Fibroblast of the aortic adventitia (primary cell): Measurements from ENCODE around the gene SCARB2. TPM values are rescaled to one million over a fixed set of nuclear protein-coding genes. Genes with fewer than 3 reads are reported as not detected.

Source experiments
- DNase-seq: peaks from one replicate; pipeline ENCODE4 v3.0.0-alpha.2; 2010; ENCODE audit warnings: low read depth
- H3K4me3 ChIP-seq: 2 replicates; pipeline ENCODE4 v1.5.1; 2011; ENCODE audit warnings: low read depth, mild to moderate bottlenecking, control low read depth, low read length, moderate library complexity
- total RNA-seq: library from RNA; depleted of rRNA; stranded (reverse); fragments of >200 nt; gene quantifications from 2 replicates; pipeline ENCODE4 v1.2.3, GENCODE V29; 2012; ENCODE audit warnings: low replicate concordance
- TF ChIP-seq, protein P1 (sequence below): IDR thresholded peaks from 2 replicates; pipeline ENCODE4 v1.5.1; 2011; ENCODE audit warnings: mild to moderate bottlenecking, low read length, control low read depth, inconsistent platforms; ENCODE audit not compliant: insufficient read depth

Gene SCARB2
- total RNA-seq, 1 donor = 184 TPM

DNA sequence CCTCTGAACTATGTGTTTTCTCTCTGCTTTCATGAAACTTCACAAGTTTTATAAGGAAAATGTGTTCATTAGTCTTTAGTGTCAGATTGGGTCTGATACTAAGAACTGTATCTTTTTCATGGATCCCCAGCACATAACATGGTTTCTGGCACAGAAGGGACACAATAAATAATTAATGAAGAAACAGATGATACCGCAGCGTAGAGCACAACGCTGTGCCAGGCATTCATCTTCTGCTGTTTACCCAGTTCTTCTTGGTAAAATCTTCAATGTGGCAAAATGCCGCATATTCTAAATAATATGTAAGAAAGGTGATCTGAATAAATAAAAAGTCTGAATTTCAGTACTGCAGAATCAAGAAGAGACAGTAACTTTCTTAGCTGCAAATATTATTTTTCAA, 12.3 kb downstream of the SCARB2 start:
- TF ChIP-seq, protein P1, sequence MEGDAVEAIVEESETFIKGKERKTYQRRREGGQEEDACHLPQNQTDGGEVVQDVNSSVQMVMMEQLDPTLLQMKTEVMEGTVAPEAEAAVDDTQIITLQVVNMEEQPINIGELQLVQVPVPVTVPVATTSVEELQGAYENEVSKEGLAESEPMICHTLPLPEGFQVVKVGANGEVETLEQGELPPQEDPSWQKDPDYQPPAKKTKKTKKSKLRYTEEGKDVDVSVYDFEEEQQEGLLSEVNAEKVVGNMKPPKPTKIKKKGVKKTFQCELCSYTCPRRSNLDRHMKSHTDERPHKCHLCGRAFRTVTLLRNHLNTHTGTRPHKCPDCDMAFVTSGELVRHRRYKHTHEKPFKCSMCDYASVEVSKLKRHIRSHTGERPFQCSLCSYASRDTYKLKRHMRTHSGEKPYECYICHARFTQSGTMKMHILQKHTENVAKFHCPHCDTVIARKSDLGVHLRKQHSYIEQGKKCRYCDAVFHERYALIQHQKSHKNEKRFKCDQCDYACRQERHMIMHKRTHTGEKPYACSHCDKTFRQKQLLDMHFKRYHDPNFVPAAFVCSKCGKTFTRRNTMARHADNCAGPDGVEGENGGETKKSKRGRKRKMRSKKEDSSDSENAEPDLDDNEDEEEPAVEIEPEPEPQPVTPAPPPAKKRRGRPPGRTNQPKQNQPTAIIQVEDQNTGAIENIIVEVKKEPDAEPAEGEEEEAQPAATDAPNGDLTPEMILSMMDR = no peak

DNA sequence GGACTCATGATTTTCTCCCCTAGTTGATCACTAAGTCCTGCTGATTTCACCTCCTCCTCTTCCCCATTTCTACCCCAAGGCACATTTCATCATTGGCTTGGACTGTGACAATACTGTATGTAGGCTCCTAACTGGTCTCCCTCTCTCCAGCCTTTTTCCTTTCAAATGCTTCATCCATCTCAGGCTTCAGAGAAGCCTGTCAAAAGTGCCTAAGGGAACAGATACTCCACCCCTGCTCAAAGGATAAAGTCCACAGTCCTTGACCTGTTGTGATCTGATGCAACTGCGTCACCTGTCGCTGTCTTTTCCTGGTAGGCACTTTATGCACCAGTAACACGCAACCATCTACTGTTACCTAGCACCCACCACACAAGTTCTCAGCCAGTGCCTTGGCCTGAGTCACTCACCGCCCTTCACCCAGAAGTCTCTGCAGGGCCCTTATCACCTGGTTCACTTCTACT, 12.8 kb downstream of the SCARB2 start:
- H3K4me3 ChIP-seq = no peak overlapping the region
- DNase-seq = no peak
- TF ChIP-seq, protein P1 = no peak

More for the DNA sequence above, 12.3 kb downstream of the SCARB2 start:
- no peak overlapping the region for H3K4me3 ChIP-seq
- DNase-seq = no peak

DNA sequence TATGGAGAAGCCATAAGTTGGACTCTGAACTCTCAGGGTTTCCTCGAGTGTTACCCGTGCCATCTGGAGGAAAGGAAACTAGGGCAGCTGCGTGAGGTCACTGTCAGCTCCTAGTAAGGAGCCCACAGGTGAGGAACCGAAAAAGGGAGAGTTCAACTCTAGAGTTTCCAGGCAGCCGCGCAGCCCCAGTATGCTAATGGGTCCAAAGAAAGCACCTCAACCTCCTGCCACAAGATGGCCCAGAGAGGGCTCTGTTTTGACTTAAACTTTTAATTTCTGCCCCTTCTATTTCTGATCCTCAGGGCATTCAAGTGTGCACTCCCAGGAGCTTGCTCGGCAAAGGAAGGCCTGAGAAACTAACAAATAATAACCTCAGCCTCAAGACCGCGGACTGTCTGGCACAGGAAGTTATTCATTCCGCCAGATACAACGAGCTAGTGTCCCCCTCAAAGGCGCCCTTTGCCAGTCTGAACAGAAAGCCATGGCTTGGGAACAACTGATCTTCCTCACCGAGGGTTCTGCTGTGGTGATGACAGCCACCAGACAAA, 13.9 kb downstream of the SCARB2 start:
- DNase-seq = no peak
- H3K4me3 ChIP-seq = no peak overlapping the region
- TF ChIP-seq, protein P1 = no peak

DNA sequence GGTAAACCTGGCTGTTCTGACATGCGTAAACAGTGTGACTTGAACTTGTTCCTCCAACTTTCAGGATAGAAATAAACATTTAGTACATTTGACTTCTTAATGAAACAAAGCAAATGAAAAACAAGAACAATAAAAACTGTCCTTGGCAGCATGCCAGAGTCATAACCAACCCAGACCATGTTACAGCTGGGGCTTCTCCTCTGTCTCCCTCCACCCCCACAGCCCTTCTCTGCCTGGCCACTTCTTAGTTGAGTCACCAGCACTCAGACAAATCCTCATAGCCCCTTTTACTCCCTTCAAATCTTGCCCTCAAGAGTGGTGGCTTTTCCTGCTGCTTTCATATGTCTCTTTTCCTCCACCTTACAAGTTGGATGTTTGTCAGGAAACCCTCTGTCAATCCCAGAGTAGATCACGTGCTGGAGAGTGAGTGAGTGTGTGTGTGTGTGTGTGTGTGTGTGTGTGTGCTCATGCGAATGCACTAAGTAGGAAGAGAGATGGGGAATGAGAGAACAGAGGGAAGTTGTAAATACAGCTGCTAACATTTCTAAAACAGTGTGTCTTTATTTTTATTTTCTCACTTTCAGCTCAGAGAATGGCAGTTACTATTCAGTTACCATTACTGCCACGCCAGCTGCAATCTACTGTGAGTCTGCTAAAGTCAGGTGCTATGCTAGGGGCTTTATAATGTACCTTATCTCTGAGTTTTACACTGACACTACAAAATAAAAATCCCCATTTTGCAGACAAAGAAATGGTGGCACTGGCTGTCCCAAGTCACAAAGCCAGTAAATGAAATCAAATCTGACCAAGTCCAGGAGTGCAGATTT, 15.0 kb downstream of the SCARB2 start:
- H3K4me3 ChIP-seq = no peak overlapping the region

DNA sequence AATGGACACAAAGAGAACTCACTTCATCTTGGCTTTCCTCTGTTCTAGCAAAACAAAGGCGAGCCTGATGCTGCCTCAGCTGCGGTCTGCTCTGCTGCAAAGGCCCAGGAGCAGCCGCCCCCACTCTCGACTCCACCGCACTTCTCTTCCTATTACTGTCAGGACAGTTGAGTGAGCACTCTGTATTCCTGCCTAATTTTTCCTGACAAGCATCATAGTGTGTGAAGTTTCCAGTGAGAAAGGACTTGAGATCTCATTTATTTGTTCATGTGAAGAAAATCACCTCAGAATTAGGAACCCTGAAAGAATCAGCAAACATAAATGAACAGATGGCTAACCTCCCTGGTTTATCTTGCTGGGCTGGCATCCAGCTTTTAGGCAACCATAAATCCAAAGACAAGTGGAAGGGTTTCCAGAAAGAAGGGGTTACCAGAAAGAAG, 15.6 kb downstream of the SCARB2 start:
- DNase-seq = peak; percentile 69
- TF ChIP-seq, protein P1 = no peak
- H3K4me3 ChIP-seq = no peak overlapping the region

More for the DNA sequence above, 15.0 kb downstream of the SCARB2 start:
- TF ChIP-seq, protein P1 = no peak
- peak; percentile 87 for DNase-seq

DNA sequence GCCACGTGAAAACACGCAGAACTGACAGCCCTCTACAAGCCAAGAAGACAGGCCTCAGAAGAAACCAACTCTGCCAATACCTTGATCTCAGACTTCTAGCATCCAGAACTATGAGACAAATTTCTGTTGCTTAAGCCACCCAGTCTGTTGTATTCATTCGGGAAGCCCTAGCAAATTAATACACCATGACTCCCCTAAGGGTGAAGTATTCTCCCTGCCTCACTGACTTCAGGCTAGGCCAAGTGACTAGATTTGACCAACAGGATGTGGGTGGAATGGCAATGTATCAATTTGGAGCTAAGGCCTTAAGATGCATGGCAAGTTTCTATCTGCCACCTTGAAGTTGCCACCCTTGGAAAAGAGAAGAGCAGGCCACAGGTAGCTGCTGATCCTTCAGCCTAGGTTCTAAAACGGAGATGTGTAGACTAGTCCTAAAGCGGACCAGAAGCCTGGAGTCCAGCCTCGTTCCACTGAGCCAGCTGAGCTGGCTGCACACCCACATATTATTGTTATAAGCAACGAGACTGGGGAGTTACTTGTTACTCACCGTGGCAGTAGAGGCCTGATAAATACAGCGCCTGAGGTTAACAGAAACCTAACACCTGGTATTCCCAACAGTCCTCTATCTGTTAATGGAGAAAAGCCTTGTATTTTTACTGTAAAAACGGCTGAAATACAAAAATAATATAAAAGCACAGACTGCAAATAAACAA, 16.4 kb downstream of the SCARB2 start:
- peak; percentile 33 for DNase-seq
- no peak overlapping the region for H3K4me3 ChIP-seq
- TF ChIP-seq, protein P1 = no peak
